Tibial nerve (tissue), 4 donors: Measurements from ENCODE around the gene CDON. TPM values are rescaled to one million over a fixed set of nuclear protein-coding genes. Genes with fewer than 3 reads are reported as not detected.

Experiments
- DNase-seq, 2 donors: peaks; one replicate each; pipeline ENCODE4 v3.0.0-alpha.2; 2019; ENCODE audit warnings: low spot score in 2 of 2
- H3K27ac ChIP-seq, 4 donors: fragments of 200-600 bp; sonication (generic) in 3 of 4; one replicate each; pipeline ENCODE4 v1.5.1; 2017 to 2019; ENCODE audit warnings: mild to moderate bottlenecking in 1 of 4
- H3K27me3 ChIP-seq, 2 donors: fragments of 200-600 bp; sonication (generic) in 1 of 2; one replicate each; pipeline versions ENCODE4 v1.5.1 to v1.6.0; 2017 to 2019
- H3K36me3 ChIP-seq, 3 donors: fragments of 200-600 bp; sonication (generic); one replicate each; pipeline ENCODE4 v1.5.1; 2018 to 2019
- H3K4me1 ChIP-seq, 4 donors: fragments of 200-600 bp; sonication (generic) in 3 of 4; one replicate each; pipeline ENCODE4 v1.5.1; 2017 to 2019
- H3K4me3 ChIP-seq, 4 donors: fragments of 200-600 bp; sonication (generic) in 3 of 4; one replicate each; pipeline ENCODE4 v1.5.1; 2017 to 2019; ENCODE audit warnings: mild to moderate bottlenecking in 1 of 4, moderate library complexity in 1 of 4
- H3K9me3 ChIP-seq, 4 donors: fragments of 200-600 bp; sonication (generic) in 3 of 4; one replicate each; pipeline ENCODE4 v1.5.1; 2017 to 2019
- CTCF ChIP-seq, 5 experiments: fragments of 200-600 bp in 3 of 5; fragments of 450-650 bp in 2 of 5; sonication (generic) in 3 of 5; IDR thresholded peaks; one replicate each; pipeline ENCODE4 v1.5.1; 2016 to 2019; ENCODE audit warnings: antibody characterized with exemption in 5 of 5, mild to moderate bottlenecking in 3 of 5, moderate library complexity in 2 of 5
- EP300 ChIP-seq, 2 donors: sonication (generic); formaldehyde crosslinking; IDR thresholded peaks; one replicate each; pipeline ENCODE4 v1.6.1; 2017; ENCODE audit warnings: antibody characterized with exemption in 2 of 2, mild to moderate bottlenecking in 1 of 2
- POLR2A ChIP-seq, 2 donors: fragments of 450-650 bp; IDR thresholded peaks; one replicate each; pipeline ENCODE4 v1.6.1; 2017; ENCODE audit warnings: antibody characterized with exemption in 2 of 2, mild to moderate bottlenecking in 2 of 2, moderate library complexity in 2 of 2
- WGBS, 2 donors: methylation state at CpG; one replicate each; pipeline ENCODE4 v1.1.5; 2018; 5-methylcytosine and 5-hydroxymethylcytosine counted together
- total RNA-seq, 4 donors: library from RNA; depleted of rRNA; stranded (reverse); fragments of >200 nt; gene quantifications; one replicate each; pipeline ENCODE4 v1.1.0, GENCODE V29; 2016

CDON gene
- total RNA-seq, 4 donors from 2014 or later: 14.4 to 25.9 (median 15.3) TPM

DNA sequence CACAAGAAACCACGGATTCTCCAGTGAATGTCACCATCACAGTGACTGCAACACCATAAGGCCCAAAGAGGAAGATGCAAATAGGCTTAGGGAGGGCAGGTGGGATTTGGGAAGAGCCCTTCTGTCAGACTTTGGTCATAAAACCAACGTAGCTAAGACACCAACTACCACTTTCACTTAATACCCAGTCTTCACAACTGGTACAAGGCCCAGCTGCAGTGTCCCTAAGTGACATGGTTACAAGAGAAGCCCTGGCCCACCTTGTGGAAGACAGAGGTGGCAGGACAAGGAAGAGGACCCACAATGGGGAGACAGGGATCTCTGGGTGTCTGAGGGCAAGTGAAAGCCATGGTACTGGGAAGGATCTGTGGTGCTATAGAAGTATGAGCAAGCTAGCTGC lies 106.8 kb downstream of the CDON start:
- peaks cover 0 to 40% (median 7%) of the 10 kb centered on the region in 4 donors for H3K4me1 ChIP-seq
- peaks cover 0 to 13% (median 0%) of the 10 kb centered on the region in 3 donors for H3K36me3 ChIP-seq
- DNase-seq: no peak
- no peaks in the 10 kb centered on the region for H3K9me3 ChIP-seq
- H3K4me3 ChIP-seq: no peak overlapping the region
- WGBS, 2 donors: 90 to 100% methylated on average over 1 to 2 of the region's 2 CpGs
- TF ChIP-seq EP300 (IDR thresholded peaks at IDR 0.05): no peak
- TF ChIP-seq CTCF (IDR thresholded peaks at IDR 0.05): no peak
- no peak for TF ChIP-seq POLR2A (IDR thresholded peaks at IDR 0.05)
- no peaks in the 10 kb centered on the region for H3K27me3 ChIP-seq
- H3K27ac ChIP-seq: peak overlapping the region in 3 of 4 donors; percentile 5 to 82 (median 72)

DNA sequence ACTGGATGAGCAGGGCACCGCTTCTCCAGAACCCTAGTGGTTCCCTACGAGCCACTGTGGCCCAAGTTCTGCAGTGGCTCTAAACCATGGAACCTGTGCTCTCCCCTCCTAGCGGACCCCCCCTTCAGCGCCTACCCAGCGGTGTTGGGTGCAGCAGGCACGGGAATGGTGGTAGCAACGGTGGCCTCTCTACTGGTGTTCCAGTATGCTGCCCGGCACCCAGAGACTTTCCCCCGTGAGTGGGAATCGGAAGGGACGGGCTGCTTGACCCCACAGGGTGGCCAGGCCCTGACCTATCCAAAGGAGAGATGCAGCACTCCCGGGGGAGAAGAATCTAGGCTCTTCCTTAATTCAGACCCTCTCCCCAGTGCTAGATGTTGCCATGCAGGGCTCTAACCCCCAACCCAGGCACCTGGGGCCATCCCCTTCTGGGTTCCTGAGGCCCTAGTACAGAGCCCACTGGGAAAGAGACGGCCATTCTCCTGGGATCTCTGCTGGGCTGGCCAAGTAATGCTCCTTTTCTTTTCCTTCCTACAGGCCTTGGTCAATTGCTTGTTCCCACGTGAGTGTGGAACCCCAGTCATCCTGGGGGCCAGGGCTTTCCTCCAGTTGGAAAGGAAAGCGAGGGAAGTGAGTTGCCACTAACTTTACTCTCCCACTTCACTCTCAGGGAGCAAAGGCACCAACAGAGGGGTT lies 107.6 kb downstream of the CDON start:
- no peak overlapping the region for H3K4me3 ChIP-seq
- TF ChIP-seq POLR2A (IDR thresholded peaks at IDR 0.05): no peak
- TF ChIP-seq CTCF (IDR thresholded peaks at IDR 0.05): no peak
- no peak for TF ChIP-seq EP300 (IDR thresholded peaks at IDR 0.05)
- WGBS, 2 donors: 92 to 97% methylated on average over 15 of the region's 15 CpGs

GRCh38 chr11:125954123-125954944 lies 108.3 kb downstream of the CDON start:
- 91% methylated on average over 19 to 21 of the region's 21 CpGs for WGBS, 2 donors
- Histone ChIP-seq H3K27ac (no peak overlapping the region), H3K27me3 (no peaks in the 10 kb centered on the region), H3K4me3 (no peak overlapping the region), H3K4me1 (peaks cover 0 to 43% (median 7%) of the 10 kb centered on the region in 4 donors), H3K36me3 (no peaks in the 10 kb centered on the region), H3K9me3 (no peaks in the 10 kb centered on the region)
- TF ChIP-seq CTCF (IDR thresholded peaks at IDR 0.05) (no peak), EP300 (IDR thresholded peaks at IDR 0.05) (no peak), POLR2A (IDR thresholded peaks at IDR 0.05) (no peak)
- DNase-seq: no peak

More for the DNA sequence above, 107.6 kb downstream of the CDON start:
- no peaks in the 10 kb centered on the region for H3K9me3 ChIP-seq
- H3K27me3 ChIP-seq: no peaks in the 10 kb centered on the region
- peaks cover 0 to 43% (median 7%) of the 10 kb centered on the region in 4 donors for H3K4me1 ChIP-seq
- peaks cover 0 to 6% (median 0%) of the 10 kb centered on the region in 3 donors for H3K36me3 ChIP-seq
- H3K27ac ChIP-seq: peak overlapping the region in 2 of 4 donors; percentile 72 to 82
- DNase-seq: no peak

GRCh38 chr11:125953401-125953935 lies 109.2 kb downstream of the CDON start:
- peaks cover 0 to 40% (median 3%) of the 10 kb centered on the region in 4 donors for H3K4me1 ChIP-seq
- 88 to 89% methylated on average over 19 to 20 of the region's 20 CpGs for WGBS, 2 donors
- no peak for DNase-seq

More at GRCh38 chr11:125953401-125953935, 109.2 kb downstream of the CDON start:
- Histone ChIP-seq H3K36me3 (no peaks in the 10 kb centered on the region), H3K27me3 (no peaks in the 10 kb centered on the region), H3K27ac (no peak overlapping the region), H3K9me3 (no peaks in the 10 kb centered on the region), H3K4me3 (no peak overlapping the region)
- no peak for TF ChIP-seq CTCF (IDR thresholded peaks at IDR 0.05)
- TF ChIP-seq EP300 (IDR thresholded peaks at IDR 0.05): no peak
- no peak for TF ChIP-seq POLR2A (IDR thresholded peaks at IDR 0.05)
